GM04504 (cell line): ENCODE data around the gene CHRNB2.

ENCODE experiments used
- DNase-seq: peaks from one replicate; pipeline ENCODE4 v3.0.0-alpha.2; 2012; ENCODE audit warnings: low read depth

Gene CHRNB2

GRCh38 chr1:154552036-154552435 lies 15.5 kb upstream of the CHRNB2 start:
- no peak for DNase-seq

- DNase-seq = no peak
Observed at GRCh38 chr1:154553056-154554030, 14.2 kb upstream of the CHRNB2 start.

- no peak for DNase-seq
Observed at GRCh38 chr1:154556422-154556821, 11.2 kb upstream of the CHRNB2 start.

GRCh38 chr1:154557248-154557938 lies 10.2 kb upstream of the CHRNB2 start:
- no peak for DNase-seq

GRCh38 chr1:154557939-154558719 lies 9.4 kb upstream of the CHRNB2 start, which contains the start of gene UBE2Q1:
Gene UBE2Q1, minus strand, starts transcription at chr1:154558662. Its CDS starts 109 bp downstream, at chr1:154558553.
- no peak for DNase-seq

- peak; percentile 97 for DNase-seq
Observed at GRCh38 chr1:154558720-154559465, 8.7 kb upstream of the CHRNB2 start.

- DNase-seq = peak; percentile 77
Observed at GRCh38 chr1:154559466-154560044, 8.0 kb upstream of the CHRNB2 start.

- no peak for DNase-seq
Observed at GRCh38 chr1:154565876-154566275, 1.7 kb upstream of the CHRNB2 start.

GRCh38 chr1:154568157-154568815 lies 708 bp downstream of the CHRNB2 start:
- no peak for DNase-seq

GRCh38 chr1:154571244-154571963 lies 3.8 kb downstream of the CHRNB2 start:
- no peak for DNase-seq

GRCh38 chr1:154571964-154572288 lies 4.3 kb downstream of the CHRNB2 start:
- no peak for DNase-seq

- DNase-seq = no peak
Observed at GRCh38 chr1:154572468-154573167, 5.0 kb downstream of the CHRNB2 start.

- no peak for DNase-seq
Observed at GRCh38 chr1:154573168-154573510, 5.6 kb downstream of the CHRNB2 start.

GRCh38 chr1:154574716-154575115 lies 7.1 kb downstream of the CHRNB2 start:
- peak; percentile 8 for DNase-seq

GRCh38 chr1:154575147-154575927 lies 7.8 kb downstream of the CHRNB2 start:
- DNase-seq = no peak

GRCh38 chr1:154575951-154576566 lies 8.5 kb downstream of the CHRNB2 start:
- DNase-seq = no peak

- no peak for DNase-seq
Observed at GRCh38 chr1:154577346-154578057, 9.9 kb downstream of the CHRNB2 start.

GRCh38 chr1:154578058-154578418 lies 10.5 kb downstream of the CHRNB2 start:
- no peak for DNase-seq
